Spleen (tissue), 11 donors: ENCODE results near the gene TNNI3K. TPM values are rescaled to one million over a fixed set of nuclear protein-coding genes. Genes with fewer than 3 reads are reported as not detected.
A peak's percentile ranks its signal among the peaks of the same experiment; 100 is the strongest.

Experiments used
- DNase-seq: peaks from one replicate; pipeline ENCODE4 v3.0.0-alpha.2; 2020
- H3K27ac ChIP-seq, 8 donors: fragments of 200-600 bp; sonication (generic) in 7 of 8; 1 replicate in 4 of 8; 2 replicates in 4 of 8; pipeline versions ENCODE4 v1.5.0 to v1.8.0; 2016 to 2021; ENCODE audit warnings: inconsistent platforms in 4 of 8, mild to moderate bottlenecking in 4 of 8, moderate library complexity in 1 of 8
- H3K27me3 ChIP-seq, 7 donors: fragments of 200-600 bp; sonication (generic) in 6 of 7; replicated peaks in 1 of 7; 1 replicate in 4 of 7; 2 replicates in 3 of 7; pipeline versions ENCODE4 v1.5.0 to v1.8.0; 2016 to 2021; ENCODE audit warnings: inconsistent platforms in 3 of 7, mild to moderate bottlenecking in 1 of 7
- H3K36me3 ChIP-seq, 6 donors: fragments of 200-600 bp; sonication (generic) in 5 of 6; 1 replicate in 4 of 6; 2 replicates in 2 of 6; pipeline versions ENCODE4 v1.5.0 to v1.8.0; 2016 to 2021; ENCODE audit warnings: inconsistent platforms in 2 of 6
- H3K4me1 ChIP-seq, 6 donors: fragments of 200-600 bp; sonication (generic) in 5 of 6; 1 replicate in 3 of 6; 2 replicates in 3 of 6; pipeline versions ENCODE4 v1.5.0 to v1.8.0; 2016 to 2021; ENCODE audit warnings: inconsistent platforms in 3 of 6
- H3K4me3 ChIP-seq, 8 donors: fragments of 200-600 bp; sonication (generic) in 7 of 8; 1 replicate in 4 of 8; 2 replicates in 4 of 8; pipeline versions ENCODE4 v1.5.0 to v1.8.0; 2016 to 2021; ENCODE audit warnings: inconsistent platforms in 4 of 8, mild to moderate bottlenecking in 4 of 8, moderate library complexity in 2 of 8
- H3K9me3 ChIP-seq, 8 donors: fragments of 200-600 bp; sonication (generic) in 7 of 8; 1 replicate in 4 of 8; 2 replicates in 4 of 8; pipeline versions ENCODE4 v1.5.0 to v1.8.0; 2016 to 2021; ENCODE audit warnings: inconsistent platforms in 4 of 8
- POLR2A ChIP-seq, 3 donors: fragments of 450-650 bp; IDR thresholded peaks; one replicate each; pipeline ENCODE4 v1.5.1; 2017; ENCODE audit warnings: antibody characterized with exemption in 3 of 3, mild to moderate bottlenecking in 1 of 3
- POLR2AphosphoS5 ChIP-seq, 3 donors: sonication (generic); formaldehyde crosslinking; IDR thresholded peaks; one replicate each; pipeline ENCODE4 v1.5.1; 2017; ENCODE audit warnings: antibody characterized with exemption in 3 of 3
- WGBS, 5 donors: extraction: QIAGEN DNeasy Blood & Tissue Kit in 3 of 5; methylation state at CpG; one replicate each; pipeline versions ENCODE4 v1.1.5 to v1.1.7; 2013 to 2018; 5-methylcytosine and 5-hydroxymethylcytosine counted together
- intact Hi-C: fragments of 100-400 bp; cut with DNase I; formaldehyde crosslinking; loops from one replicate; pipeline ENCODE4 v1.15.0; 2023; ENCODE audit warnings: low total_unique reads
- polyA plus RNA-seq, 3 donors: library from polyadenylated mRNA; stranded (reverse); fragments of 200-250 nt; gene quantifications; one replicate each; pipeline ENCODE4 v1.2.1, GENCODE V29; 2013
- total RNA-seq, 7 donors: library from RNA; depleted of rRNA in 3 of 7; stranded (reverse); fragments of >200 nt in 3 of 7; fragmentation: NEBNext Ultra II Directional in 4 of 7; extraction: Animal tissue kit (Norgen Biotek cat#: 25700) in 4 of 7; gene quantifications; one replicate each; pipeline versions ENCODE4 v1.1.0 to v1.2.1, GENCODE V29; 2016 to 2021
- TF ChIP-seq, protein P1 (sequence below), 11 experiments: fragments of 200-600 bp in 7 of 11; fragments of 450-650 bp in 4 of 11; sonication (generic) in 4 of 11; IDR thresholded peaks in 8 of 11; conservative IDR thresholded peaks in 3 of 11; 1 replicate in 7 of 11; 2 replicates in 4 of 11; pipeline versions ENCODE4 v1.4.0 to v1.8.0; 2016 to 2021; ENCODE audit warnings: antibody characterized with exemption in 11 of 11, inconsistent platforms in 4 of 11, mild to moderate bottlenecking in 1 of 11
- donor health status: healthy with polysubstance abuse.
- donor health status: DM: no; HTN: no; CAD: no; lungs with moderate emphysema.
- donor health status: DM: no; HTN: no; CAD: no.
- donor health status: Bipolar disorder and iron deficiency.
- donor health status: healthy.
- donor health status: DM: no; HTN: no; CAD: no.
- donor health status: DM: yes; HTN: yes; CAD: no.

Gene TNNI3K
- total and polyA plus RNA-seq, 10 donors: 0.41 to 6.2 (median 2.8) TPM; not detected in 1

DNA sequence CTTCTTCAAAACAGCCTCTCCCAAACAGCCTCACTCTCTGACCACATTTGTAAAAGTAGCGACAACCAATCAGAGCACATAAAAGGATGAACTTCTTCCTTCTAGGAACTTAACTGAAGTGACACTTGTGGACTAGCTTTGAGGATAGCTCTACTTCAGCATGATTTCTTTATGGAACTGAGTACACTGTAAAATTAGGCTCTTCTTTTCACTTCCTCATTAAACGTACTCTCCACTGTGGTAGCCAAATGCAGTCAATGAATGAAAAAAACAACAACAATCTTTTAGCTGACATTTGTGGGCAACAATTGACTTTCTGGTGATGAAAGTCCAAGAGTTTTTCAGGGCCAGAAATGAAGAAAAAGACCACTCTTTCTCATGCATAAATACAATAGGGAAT lies 267.7 kb downstream of the TNNI3K start:
- intact Hi-C loops: no loop called here
- WGBS, 5 donors: 54 to 67% (median 62%) methylated on average over 2 of the region's 2 CpGs
- Histone ChIP-seq H3K36me3 (no peaks in the 10 kb centered on the region), H3K4me3 (no peak overlapping the region), H3K27me3 (no peaks in the 10 kb centered on the region), H3K4me1 (peaks cover 0 to 4% (median 0%) of the 10 kb centered on the region in 6 donors), H3K27ac (no peak overlapping the region), H3K9me3 (no peaks in the 10 kb centered on the region)
- no peak for DNase-seq
- TF ChIP-seq POLR2AphosphoS5 (IDR thresholded peaks at IDR 0.05) (no peak), POLR2A (IDR thresholded peaks at IDR 0.05) (no peak)
- TF ChIP-seq, protein P1, sequence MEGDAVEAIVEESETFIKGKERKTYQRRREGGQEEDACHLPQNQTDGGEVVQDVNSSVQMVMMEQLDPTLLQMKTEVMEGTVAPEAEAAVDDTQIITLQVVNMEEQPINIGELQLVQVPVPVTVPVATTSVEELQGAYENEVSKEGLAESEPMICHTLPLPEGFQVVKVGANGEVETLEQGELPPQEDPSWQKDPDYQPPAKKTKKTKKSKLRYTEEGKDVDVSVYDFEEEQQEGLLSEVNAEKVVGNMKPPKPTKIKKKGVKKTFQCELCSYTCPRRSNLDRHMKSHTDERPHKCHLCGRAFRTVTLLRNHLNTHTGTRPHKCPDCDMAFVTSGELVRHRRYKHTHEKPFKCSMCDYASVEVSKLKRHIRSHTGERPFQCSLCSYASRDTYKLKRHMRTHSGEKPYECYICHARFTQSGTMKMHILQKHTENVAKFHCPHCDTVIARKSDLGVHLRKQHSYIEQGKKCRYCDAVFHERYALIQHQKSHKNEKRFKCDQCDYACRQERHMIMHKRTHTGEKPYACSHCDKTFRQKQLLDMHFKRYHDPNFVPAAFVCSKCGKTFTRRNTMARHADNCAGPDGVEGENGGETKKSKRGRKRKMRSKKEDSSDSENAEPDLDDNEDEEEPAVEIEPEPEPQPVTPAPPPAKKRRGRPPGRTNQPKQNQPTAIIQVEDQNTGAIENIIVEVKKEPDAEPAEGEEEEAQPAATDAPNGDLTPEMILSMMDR (IDR thresholded peaks at IDR 0.05 in 8 of 11, conservative IDR thresholded peaks at IDR 0.05 in 3 of 11): no peak

DNA sequence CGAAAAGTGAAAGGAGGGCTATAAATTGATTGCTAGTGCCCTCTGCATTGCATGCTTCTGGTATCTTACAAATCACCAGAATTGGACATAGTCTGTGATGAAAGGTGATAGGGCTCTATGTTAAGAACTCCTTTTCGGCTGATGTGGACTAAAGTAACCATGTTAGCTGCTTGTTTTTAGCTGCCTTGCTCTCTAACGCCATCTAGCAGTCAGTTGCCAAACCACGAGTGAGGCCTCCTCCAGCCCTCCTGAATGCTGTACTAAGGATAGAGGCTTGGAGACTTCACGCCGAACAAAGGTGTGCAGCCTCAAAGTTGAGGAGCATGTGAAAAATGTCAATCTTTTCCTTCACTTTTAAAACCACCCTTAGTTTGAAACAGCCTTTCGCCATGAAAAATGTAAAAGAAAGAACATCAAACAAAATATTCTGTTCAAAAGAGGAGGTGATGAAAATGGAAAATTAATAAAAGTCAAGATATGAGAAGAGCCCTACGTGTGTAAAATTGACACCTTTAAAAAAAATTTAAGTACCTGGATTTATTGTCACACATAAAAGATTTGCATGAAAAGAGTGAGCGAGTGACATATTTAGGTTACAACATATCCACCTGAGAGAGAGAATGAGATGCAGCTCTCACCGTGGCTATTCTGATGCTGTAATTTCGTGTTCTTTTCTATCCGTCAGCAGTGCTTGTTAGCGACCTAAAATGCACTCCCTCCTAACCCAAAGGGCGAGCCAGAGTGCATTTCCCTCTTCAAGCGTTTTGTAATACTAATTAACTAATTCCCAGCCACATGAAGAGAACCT lies 269.1 kb downstream of the TNNI3K start:
- Histone ChIP-seq H3K27me3 (no peaks in the 10 kb centered on the region), H3K27ac (no peak overlapping the region), H3K36me3 (no peaks in the 10 kb centered on the region), H3K4me3 (no peak overlapping the region), H3K4me1 (peaks cover 0 to 4% (median 0%) of the 10 kb centered on the region in 6 donors), H3K9me3 (no peaks in the 10 kb centered on the region)
- TF ChIP-seq, protein P1 (IDR thresholded peaks at IDR 0.05 in 8 of 11, conservative IDR thresholded peaks at IDR 0.05 in 3 of 11): peak in 8 of 11 experiments; percentile 21 to 63 (median 52)
- no peak for TF ChIP-seq POLR2A (IDR thresholded peaks at IDR 0.05)
- TF ChIP-seq POLR2AphosphoS5 (IDR thresholded peaks at IDR 0.05): no peak
- intact Hi-C loops: no loop called here
- DNase-seq: no peak
- 42 to 49% (median 43%) methylated on average over 15 of the region's 15 CpGs for WGBS, 5 donors

DNA sequence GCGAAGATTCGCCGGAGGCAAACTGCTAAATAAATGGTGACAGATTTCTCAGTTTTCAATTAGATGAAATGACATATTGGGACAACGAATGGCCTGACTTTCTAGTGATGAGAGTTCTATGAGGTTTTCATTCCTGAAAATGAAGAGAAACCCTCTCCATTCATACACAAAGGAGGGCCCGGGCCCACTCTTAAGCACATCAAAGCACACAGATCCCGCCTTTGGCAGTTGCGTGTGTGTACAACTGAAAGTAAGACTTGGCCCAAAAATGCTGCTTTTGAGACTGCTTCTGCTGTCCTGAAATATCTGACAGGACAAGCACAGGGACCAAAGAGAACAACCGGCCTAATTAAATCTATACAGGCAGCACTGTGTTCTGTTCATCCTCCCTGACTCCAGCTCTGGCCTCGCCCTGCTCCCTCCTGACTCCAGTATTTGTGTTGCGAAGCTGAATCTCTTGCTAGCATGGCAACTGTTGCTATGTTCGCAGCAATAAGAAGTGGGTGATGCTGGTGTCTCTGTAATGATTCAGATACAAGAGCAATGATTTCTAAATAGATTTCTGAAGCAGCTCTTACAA lies 269.8 kb downstream of the TNNI3K start:
- no peak overlapping the region for H3K27ac ChIP-seq
- TF ChIP-seq POLR2A (IDR thresholded peaks at IDR 0.05) (no peak), POLR2AphosphoS5 (IDR thresholded peaks at IDR 0.05) (no peak)
- TF ChIP-seq, protein P1 (IDR thresholded peaks at IDR 0.05 in 8 of 11, conservative IDR thresholded peaks at IDR 0.05 in 3 of 11): no peak
- no peaks in the 10 kb centered on the region for H3K9me3 ChIP-seq
- H3K27me3 ChIP-seq: no peaks in the 10 kb centered on the region
- H3K4me1 ChIP-seq: peaks cover 0 to 4% (median 0%) of the 10 kb centered on the region in 6 donors
- intact Hi-C loops: no loop called here
- WGBS, 5 donors: 77 to 82% (median 79%) methylated on average over 11 of the region's 11 CpGs
- DNase-seq: no peak
- H3K4me3 ChIP-seq: no peak overlapping the region
- no peaks in the 10 kb centered on the region for H3K36me3 ChIP-seq
